ENCODE data around the gene TRPV2. TPM values are rescaled to one million over a fixed set of nuclear protein-coding genes. Genes with fewer than 3 reads are reported as not detected.

The TRPV2 gene
- total RNA-seq, 1 donor = 71.3 TPM

DNA sequence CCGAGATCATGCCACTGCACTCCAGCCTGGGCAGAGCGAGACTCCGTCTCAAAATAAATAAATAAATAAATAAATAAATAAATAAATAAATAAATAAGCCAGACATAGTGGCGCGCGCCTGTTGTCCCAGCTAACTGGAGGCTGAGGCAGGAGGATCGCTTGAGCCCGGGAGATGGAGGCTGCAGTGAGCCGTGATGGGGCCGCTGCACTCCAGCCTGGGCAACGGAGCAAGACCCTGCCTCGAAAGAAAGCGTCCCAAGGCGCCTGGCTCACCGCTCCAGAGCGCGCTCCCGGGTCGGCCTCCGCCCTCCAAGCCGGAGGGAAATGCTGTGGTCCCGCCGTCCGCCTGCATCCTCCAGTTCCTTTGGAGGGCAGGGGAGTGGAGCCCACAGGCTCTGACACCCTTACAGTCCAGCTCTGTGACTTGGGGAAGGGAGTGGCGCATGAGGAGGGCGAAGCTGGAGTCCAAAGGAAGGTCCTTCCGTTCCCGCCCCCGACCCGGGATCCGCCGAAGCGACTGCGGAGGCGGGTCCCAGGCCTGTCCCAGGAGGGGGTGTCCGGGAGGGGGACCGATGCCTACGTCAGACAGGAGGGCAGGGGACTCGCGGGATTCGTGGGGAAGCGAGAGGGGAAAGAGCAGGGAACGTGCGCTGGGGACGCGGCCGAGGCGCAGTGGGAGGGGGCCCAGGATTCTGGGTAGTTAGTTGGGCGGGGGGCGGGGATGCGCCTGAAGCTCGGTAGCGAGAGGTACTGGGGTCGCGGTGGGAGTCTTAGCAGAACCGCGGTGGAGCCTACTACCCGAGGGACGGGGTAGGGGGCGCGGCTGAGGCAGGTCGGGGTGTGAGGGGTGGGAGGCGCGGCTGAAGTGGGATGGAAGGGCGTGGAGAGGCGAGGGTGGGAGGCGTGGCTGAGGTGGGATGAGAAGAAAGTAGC, 8.4 kb upstream of the TRPV2 start:
- Histone ChIP-seq H2AFZ (ENCODE audit: low read length) (peak overlapping the region; percentile 95), H3K9me3 (ENCODE audit: low read depth, low read length) (no peaks in the 10 kb centered on the region), H3K79me2 (ENCODE audit: insufficient read depth, low read length) (no peaks in the 10 kb centered on the region), H3K4me1 (ENCODE audit: insufficient read depth, low read length) (peaks cover 10% of the 10 kb centered on the region), H3K4me2 (ENCODE audit: insufficient read depth, low read length) (peak overlapping the region; percentile 90), H3K27me3 (ENCODE audit: insufficient read depth, low read length) (no peaks in the 10 kb centered on the region), H3K4me3 (ENCODE audit: insufficient read depth, low read length) (peak overlapping the region; percentile 78), H3K27ac (ENCODE audit: low read depth, low read length) (no peak overlapping the region), H4K20me1 (ENCODE audit: insufficient read depth, low read length) (no peaks in the 10 kb centered on the region), H3K36me3 (ENCODE audit: insufficient read depth, low read length) (no peaks in the 10 kb centered on the region)
- peak; percentile 56 for DNase-seq (ENCODE audit: insufficient read length, low spot score, missing footprints)
- no peak for TF ChIP-seq CTCF (IDR thresholded peaks at IDR 0.05; ENCODE audit: extremely low read depth, low read depth, low read length)

- no peak for TF ChIP-seq CTCF (IDR thresholded peaks at IDR 0.05; ENCODE audit: extremely low read depth, low read depth, low read length)
- Histone ChIP-seq H3K27me3 (ENCODE audit: insufficient read depth, low read length) (no peaks in the 10 kb centered on the region), H3K36me3 (ENCODE audit: insufficient read depth, low read length) (no peaks in the 10 kb centered on the region), H3K79me2 (ENCODE audit: insufficient read depth, low read length) (no peaks in the 10 kb centered on the region), H3K4me1 (ENCODE audit: insufficient read depth, low read length) (peaks cover 10% of the 10 kb centered on the region), H2AFZ (ENCODE audit: low read length) (peak overlapping the region; percentile 22), H3K27ac (ENCODE audit: low read depth, low read length) (no peak overlapping the region), H3K4me3 (ENCODE audit: insufficient read depth, low read length) (no peak overlapping the region), H3K9me3 (ENCODE audit: low read depth, low read length) (no peaks in the 10 kb centered on the region), H3K4me2 (ENCODE audit: insufficient read depth, low read length) (peak overlapping the region; percentile 39), H4K20me1 (ENCODE audit: insufficient read depth, low read length) (no peaks in the 10 kb centered on the region)
- peak; percentile 59 for DNase-seq (ENCODE audit: insufficient read length, low spot score, missing footprints)
Observed at GRCh38 chr17:16407911-16408588, 7.3 kb upstream of the TRPV2 start.

GRCh38 chr17:16417399-16417798, 2.0 kb downstream of the TRPV2 start:
- H3K4me2 ChIP-seq (ENCODE audit: insufficient read depth, low read length) = no peak overlapping the region

More at GRCh38 chr17:16417399-16417798, 2.0 kb downstream of the TRPV2 start:
- Histone ChIP-seq H3K4me3 (ENCODE audit: insufficient read depth, low read length) (no peak overlapping the region), H3K27ac (ENCODE audit: low read depth, low read length) (peak overlapping the region; percentile 94), H2AFZ (ENCODE audit: low read length) (no peak overlapping the region), H3K9me3 (ENCODE audit: low read depth, low read length) (no peaks in the 10 kb centered on the region), H3K36me3 (ENCODE audit: insufficient read depth, low read length) (peaks cover 24% of the 10 kb centered on the region), H3K27me3 (ENCODE audit: insufficient read depth, low read length) (no peaks in the 10 kb centered on the region), H4K20me1 (ENCODE audit: insufficient read depth, low read length) (peaks cover 3% of the 10 kb centered on the region), H3K79me2 (ENCODE audit: insufficient read depth, low read length) (peaks cover 36% of the 10 kb centered on the region), H3K4me1 (ENCODE audit: insufficient read depth, low read length) (peaks cover 43% of the 10 kb centered on the region)
- DNase-seq (ENCODE audit: insufficient read length, low spot score, missing footprints) = no peak
- TF ChIP-seq CTCF (IDR thresholded peaks at IDR 0.05; ENCODE audit: extremely low read depth, low read depth, low read length) = no peak

All from osteoblast (primary cell).